Measurements from ENCODE around the gene DENND5B. TPM values are rescaled to one million over a fixed set of nuclear protein-coding genes. Genes with fewer than 3 reads are reported as not detected.

Gene DENND5B
- polyA plus RNA-seq, 2 donors = 0.33 to 0.55 TPM

DNA sequence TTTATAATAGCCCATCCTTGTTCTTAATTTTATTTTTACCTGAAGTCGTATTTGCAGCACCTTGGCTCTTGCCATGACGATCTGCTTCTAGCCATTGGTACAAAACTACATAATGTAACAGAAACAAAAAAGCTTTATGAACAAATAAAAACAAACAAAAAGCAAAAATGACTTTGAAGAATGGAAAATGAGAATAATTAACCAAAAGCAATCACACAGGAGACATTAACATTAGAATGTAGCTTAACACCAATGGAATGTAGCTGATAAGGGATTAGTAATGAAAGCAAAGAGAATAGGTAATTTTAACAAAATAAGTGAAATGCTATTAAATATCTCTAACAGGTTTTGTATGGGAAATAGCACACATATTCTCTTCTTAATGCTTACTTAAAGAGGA, 91.4 kb downstream of the DENND5B start:
- Histone ChIP-seq H3K27ac (ENCODE audit: low read depth in 2 of 2, low read length in 1 of 2) (no peak overlapping the region), H3K9me3 (ENCODE audit: control insufficient read depth in 2 of 2, insufficient read depth in 1 of 2, low read depth in 1 of 2, low read length in 1 of 2) (no peaks in the 10 kb centered on the region), H3K27me3 (ENCODE audit: control insufficient read depth in 1 of 2, insufficient read depth in 2 of 2, low read length in 2 of 2) (no peaks in the 10 kb centered on the region), H3K4me3 (ENCODE audit: low read depth in 1 of 2, low read length in 2 of 2) (no peak overlapping the region), H3K36me3 (ENCODE audit: control insufficient read depth in 2 of 2, insufficient read depth in 2 of 2, low read length in 1 of 2) (no peaks in the 10 kb centered on the region), H3K4me1 (ENCODE audit: control insufficient read depth in 2 of 2, insufficient read depth in 2 of 2, low read length in 1 of 2) (no peaks in the 10 kb centered on the region)
- 42 to 65% methylated on average over 2 of the region's 2 CpGs for WGBS, 2 donors

DNA sequence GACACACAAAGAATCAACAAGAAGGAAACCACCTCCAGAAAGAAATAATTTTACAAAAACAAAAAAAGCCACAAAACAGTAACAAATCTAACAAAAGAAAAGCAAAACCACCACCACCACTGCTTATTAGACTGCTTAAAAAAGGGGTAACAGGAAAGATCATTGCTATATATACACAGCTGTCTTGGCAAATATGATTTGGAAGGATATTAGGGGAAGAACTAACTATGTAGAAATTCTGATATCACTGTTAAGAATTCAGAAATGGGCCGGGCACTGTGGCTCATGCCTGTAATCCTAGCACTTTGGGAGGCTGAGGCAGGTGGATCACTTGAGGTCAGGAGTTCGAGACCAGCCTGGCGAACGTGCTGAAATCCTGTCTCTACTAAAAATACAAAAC, 92.5 kb downstream of the DENND5B start:
- H3K4me1 ChIP-seq (ENCODE audit: control insufficient read depth in 2 of 2, insufficient read depth in 2 of 2, low read length in 1 of 2) = no peaks in the 10 kb centered on the region
- H3K27me3 ChIP-seq (ENCODE audit: control insufficient read depth in 1 of 2, insufficient read depth in 2 of 2, low read length in 2 of 2) = no peaks in the 10 kb centered on the region
- no peak overlapping the region for H3K27ac ChIP-seq (ENCODE audit: low read depth in 2 of 2, low read length in 1 of 2)
- no peak overlapping the region for H3K4me3 ChIP-seq (ENCODE audit: low read depth in 1 of 2, low read length in 2 of 2)
- 82 to 85% methylated on average over 4 of the region's 4 CpGs for WGBS, 2 donors
- H3K9me3 ChIP-seq (ENCODE audit: control insufficient read depth in 2 of 2, insufficient read depth in 1 of 2, low read depth in 1 of 2, low read length in 1 of 2) = no peaks in the 10 kb centered on the region
- H3K36me3 ChIP-seq (ENCODE audit: control insufficient read depth in 2 of 2, insufficient read depth in 2 of 2, low read length in 1 of 2) = no peaks in the 10 kb centered on the region

DNA sequence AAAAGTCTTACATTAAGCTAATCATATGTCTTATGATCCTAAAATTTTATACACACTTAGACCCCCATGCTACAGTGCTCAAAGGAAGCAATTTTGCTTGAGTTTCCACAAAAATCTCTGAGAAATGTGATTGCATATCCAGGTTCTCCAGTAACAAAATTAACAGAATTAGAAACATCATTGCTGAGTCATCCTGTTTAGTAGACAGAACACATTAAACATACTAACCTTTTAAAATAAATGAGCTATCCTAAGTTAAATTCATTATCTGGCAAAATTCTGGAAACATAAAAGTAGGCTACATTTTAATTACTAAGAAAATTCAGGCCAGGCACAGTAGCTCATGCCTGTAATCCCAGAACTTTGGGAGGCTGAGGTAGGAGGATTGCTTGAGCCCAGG, 94.7 kb downstream of the DENND5B start:
- Histone ChIP-seq H3K4me3 (ENCODE audit: low read depth in 1 of 2, low read length in 2 of 2) (no peak overlapping the region), H3K9me3 (ENCODE audit: control insufficient read depth in 2 of 2, insufficient read depth in 1 of 2, low read depth in 1 of 2, low read length in 1 of 2) (no peaks in the 10 kb centered on the region), H3K4me1 (ENCODE audit: control insufficient read depth in 2 of 2, insufficient read depth in 2 of 2, low read length in 1 of 2) (no peaks in the 10 kb centered on the region), H3K27me3 (ENCODE audit: control insufficient read depth in 1 of 2, insufficient read depth in 2 of 2, low read length in 2 of 2) (no peaks in the 10 kb centered on the region), H3K27ac (ENCODE audit: low read depth in 2 of 2, low read length in 1 of 2) (no peak overlapping the region), H3K36me3 (ENCODE audit: control insufficient read depth in 2 of 2, insufficient read depth in 2 of 2, low read length in 1 of 2) (no peaks in the 10 kb centered on the region)

DNA sequence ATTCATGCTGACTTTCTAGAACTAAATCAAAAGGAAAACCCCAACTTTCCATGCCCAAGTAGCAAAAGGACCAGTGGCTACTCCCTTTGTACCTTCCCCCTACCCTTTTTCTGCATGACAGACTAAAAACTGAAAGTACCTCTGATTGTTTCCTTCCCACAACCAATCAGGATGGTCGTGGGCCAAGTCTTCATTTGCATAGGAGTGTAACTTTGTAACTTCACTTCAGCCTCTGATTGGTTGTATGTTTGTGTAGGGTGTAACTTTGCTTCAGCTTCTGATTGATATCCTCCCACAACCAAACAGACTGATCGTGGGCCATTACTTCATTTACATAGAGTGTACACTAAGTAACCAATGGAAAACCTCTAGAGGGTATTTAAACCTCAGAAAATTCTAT, 96.5 kb downstream of the DENND5B start:
- 73 to 86% methylated on average over 2 of the region's 2 CpGs for WGBS, 2 donors

DNA sequence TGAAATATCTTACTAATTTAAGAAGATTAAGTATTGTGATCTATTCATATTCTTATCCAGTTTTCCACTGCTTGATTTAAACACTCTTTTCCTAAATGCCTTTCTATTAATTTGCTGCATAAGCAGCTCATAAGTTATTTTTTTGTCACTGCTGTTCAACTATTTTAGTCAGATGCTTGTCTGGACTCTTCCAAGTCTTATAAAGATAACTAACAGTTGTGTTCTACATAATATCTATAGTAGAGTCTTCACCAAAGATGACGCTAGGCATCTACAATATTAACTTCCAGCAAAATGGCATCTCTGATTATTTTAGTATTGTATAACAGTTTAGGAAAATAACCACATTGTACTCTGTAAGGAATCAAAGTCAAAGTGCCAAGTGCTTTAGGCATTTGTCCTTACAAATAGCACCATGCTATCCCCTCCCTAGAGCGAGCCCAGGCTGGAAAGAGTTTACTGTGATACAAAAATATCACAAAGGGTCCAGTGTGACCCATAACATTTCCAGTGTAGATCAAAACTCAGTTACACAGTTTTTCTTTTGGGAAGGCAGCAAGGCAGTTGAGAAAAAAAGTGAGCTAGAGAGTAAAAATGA, 98.2 kb downstream of the DENND5B start:
- Histone ChIP-seq H3K4me1 (ENCODE audit: control insufficient read depth in 2 of 2, insufficient read depth in 2 of 2, low read length in 1 of 2) (no peaks in the 10 kb centered on the region), H3K9me3 (ENCODE audit: control insufficient read depth in 2 of 2, insufficient read depth in 1 of 2, low read depth in 1 of 2, low read length in 1 of 2) (no peaks in the 10 kb centered on the region), H3K27ac (ENCODE audit: low read depth in 2 of 2, low read length in 1 of 2) (no peak overlapping the region), H3K36me3 (ENCODE audit: control insufficient read depth in 2 of 2, insufficient read depth in 2 of 2, low read length in 1 of 2) (no peaks in the 10 kb centered on the region), H3K4me3 (ENCODE audit: low read depth in 1 of 2, low read length in 2 of 2) (no peak overlapping the region), H3K27me3 (ENCODE audit: control insufficient read depth in 1 of 2, insufficient read depth in 2 of 2, low read length in 2 of 2) (no peaks in the 10 kb centered on the region)
- 46 to 70% methylated on average over 2 of the region's 2 CpGs for WGBS, 2 donors

More for the DNA sequence above, 96.5 kb downstream of the DENND5B start:
- Histone ChIP-seq H3K27ac (ENCODE audit: low read depth in 2 of 2, low read length in 1 of 2) (no peak overlapping the region), H3K4me3 (ENCODE audit: low read depth in 1 of 2, low read length in 2 of 2) (no peak overlapping the region), H3K36me3 (ENCODE audit: control insufficient read depth in 2 of 2, insufficient read depth in 2 of 2, low read length in 1 of 2) (no peaks in the 10 kb centered on the region), H3K4me1 (ENCODE audit: control insufficient read depth in 2 of 2, insufficient read depth in 2 of 2, low read length in 1 of 2) (no peaks in the 10 kb centered on the region), H3K9me3 (ENCODE audit: control insufficient read depth in 2 of 2, insufficient read depth in 1 of 2, low read depth in 1 of 2, low read length in 1 of 2) (no peaks in the 10 kb centered on the region), H3K27me3 (ENCODE audit: control insufficient read depth in 1 of 2, insufficient read depth in 2 of 2, low read length in 2 of 2) (no peaks in the 10 kb centered on the region)

GRCh38 chr12:31491841-31492598, 98.9 kb downstream of the DENND5B start:
- 36 to 45% methylated on average over 5 of the region's 5 CpGs for WGBS, 2 donors
- no peaks in the 10 kb centered on the region for H3K4me1 ChIP-seq (ENCODE audit: control insufficient read depth in 2 of 2, insufficient read depth in 2 of 2, low read length in 1 of 2)
- H3K36me3 ChIP-seq (ENCODE audit: control insufficient read depth in 2 of 2, insufficient read depth in 2 of 2, low read length in 1 of 2) = no peaks in the 10 kb centered on the region
- no peak overlapping the region for H3K4me3 ChIP-seq (ENCODE audit: low read depth in 1 of 2, low read length in 2 of 2)
- H3K27me3 ChIP-seq (ENCODE audit: control insufficient read depth in 1 of 2, insufficient read depth in 2 of 2, low read length in 2 of 2) = no peaks in the 10 kb centered on the region
- H3K27ac ChIP-seq (ENCODE audit: low read depth in 2 of 2, low read length in 1 of 2) = peak overlapping the region in 1 of 2 donors; percentile 13
- no peaks in the 10 kb centered on the region for H3K9me3 ChIP-seq (ENCODE audit: control insufficient read depth in 2 of 2, insufficient read depth in 1 of 2, low read depth in 1 of 2, low read length in 1 of 2)

GRCh38 chr12:31491241-31491794, 99.6 kb downstream of the DENND5B start:
- no peaks in the 10 kb centered on the region for H3K4me1 ChIP-seq (ENCODE audit: control insufficient read depth in 2 of 2, insufficient read depth in 2 of 2, low read length in 1 of 2)
- H3K27me3 ChIP-seq (ENCODE audit: control insufficient read depth in 1 of 2, insufficient read depth in 2 of 2, low read length in 2 of 2) = no peaks in the 10 kb centered on the region
- H3K4me3 ChIP-seq (ENCODE audit: low read depth in 1 of 2, low read length in 2 of 2) = no peak overlapping the region
- H3K9me3 ChIP-seq (ENCODE audit: control insufficient read depth in 2 of 2, insufficient read depth in 1 of 2, low read depth in 1 of 2, low read length in 1 of 2) = no peaks in the 10 kb centered on the region
- 67 to 82% methylated on average over 5 of the region's 5 CpGs for WGBS, 2 donors
- no peak overlapping the region for H3K27ac ChIP-seq (ENCODE audit: low read depth in 2 of 2, low read length in 1 of 2)
- no peaks in the 10 kb centered on the region for H3K36me3 ChIP-seq (ENCODE audit: control insufficient read depth in 2 of 2, insufficient read depth in 2 of 2, low read length in 1 of 2)

GRCh38 chr12:31488737-31489338, 102.1 kb downstream of the DENND5B start:
- 65 to 66% methylated on average over 4 of the region's 4 CpGs for WGBS, 2 donors

GRCh38 chr12:31485571-31485970, 105.4 kb downstream of the DENND5B start:
- H3K36me3 ChIP-seq (ENCODE audit: control insufficient read depth in 2 of 2, insufficient read depth in 2 of 2, low read length in 1 of 2) = no peaks in the 10 kb centered on the region

More at GRCh38 chr12:31488737-31489338, 102.1 kb downstream of the DENND5B start:
- H3K36me3 ChIP-seq (ENCODE audit: control insufficient read depth in 2 of 2, insufficient read depth in 2 of 2, low read length in 1 of 2) = no peaks in the 10 kb centered on the region
- no peak overlapping the region for H3K4me3 ChIP-seq (ENCODE audit: low read depth in 1 of 2, low read length in 2 of 2)
- H3K4me1 ChIP-seq (ENCODE audit: control insufficient read depth in 2 of 2, insufficient read depth in 2 of 2, low read length in 1 of 2) = no peaks in the 10 kb centered on the region
- H3K27me3 ChIP-seq (ENCODE audit: control insufficient read depth in 1 of 2, insufficient read depth in 2 of 2, low read length in 2 of 2) = no peaks in the 10 kb centered on the region
- H3K9me3 ChIP-seq (ENCODE audit: control insufficient read depth in 2 of 2, insufficient read depth in 1 of 2, low read depth in 1 of 2, low read length in 1 of 2) = no peaks in the 10 kb centered on the region
- H3K27ac ChIP-seq (ENCODE audit: low read depth in 2 of 2, low read length in 1 of 2) = no peak overlapping the region

More at GRCh38 chr12:31485571-31485970, 105.4 kb downstream of the DENND5B start:
- H3K27me3 ChIP-seq (ENCODE audit: control insufficient read depth in 1 of 2, insufficient read depth in 2 of 2, low read length in 2 of 2) = no peaks in the 10 kb centered on the region
- H3K27ac ChIP-seq (ENCODE audit: low read depth in 2 of 2, low read length in 1 of 2) = no peak overlapping the region
- H3K9me3 ChIP-seq (ENCODE audit: control insufficient read depth in 2 of 2, insufficient read depth in 1 of 2, low read depth in 1 of 2, low read length in 1 of 2) = no peaks in the 10 kb centered on the region
- H3K4me3 ChIP-seq (ENCODE audit: low read depth in 1 of 2, low read length in 2 of 2) = no peak overlapping the region
- no peaks in the 10 kb centered on the region for H3K4me1 ChIP-seq (ENCODE audit: control insufficient read depth in 2 of 2, insufficient read depth in 2 of 2, low read length in 1 of 2)

Measured in esophagus (tissue), 2 donors.